Upper lobe of right lung (tissue), 1 donor: ENCODE results near the gene DLL4. TPM values are rescaled to one million over a fixed set of nuclear protein-coding genes. Genes with fewer than 3 reads are reported as not detected.

Experiments
- ATAC-seq: fragments of 200-7000 bp; cut with Tn5 transposase; one replicate; pipeline ENCODE4 v1.9.1; 2020; ENCODE audit warnings: mild to moderate bottlenecking, moderate library complexity
- DNase-seq: peaks from one replicate; pipeline ENCODE4 v3.0.0-alpha.2; 2020
- H3K27ac ChIP-seq: fragments of 200-600 bp; one replicate; pipeline ENCODE4 v1.8.0; 2022
- H3K27me3 ChIP-seq: fragments of 200-600 bp; one replicate; pipeline ENCODE4 v1.8.0; 2022; ENCODE audit warnings: mild to moderate bottlenecking
- H3K36me3 ChIP-seq: fragments of 200-600 bp; one replicate; pipeline ENCODE4 v1.8.0; 2022
- H3K4me1 ChIP-seq: fragments of 200-600 bp; one replicate; pipeline ENCODE4 v1.8.0; 2022
- H3K4me3 ChIP-seq: fragments of 200-600 bp; one replicate; pipeline ENCODE4 v1.8.0; 2022; ENCODE audit warnings: mild to moderate bottlenecking
- H3K9me3 ChIP-seq: fragments of 200-600 bp; one replicate; pipeline ENCODE4 v1.8.0; 2022
- intact Hi-C: fragments of 100-400 bp; cut with DNase I; formaldehyde crosslinking; loops from one replicate; pipeline ENCODE4 v1.11.0; 2022
- total RNA-seq: library from RNA; stranded (reverse); fragmentation: NEBNext Ultra II Directional; extraction: Animal tissue kit (Norgen Biotek cat#: 25700); gene quantifications from one replicate; pipeline ENCODE4 v1.2.1, GENCODE V29; 2021
- TF ChIP-seq, protein P1 (sequence below): fragments of 200-600 bp; IDR thresholded peaks from one replicate; pipeline ENCODE4 v1.8.0; 2022; ENCODE audit warnings: antibody characterized with exemption
- donor health status: DM: no; HTN: yes; CAD: no; lungs with severe emphysema.

DLL4 gene
- total RNA-seq, 1 donor from 2014 or later: 22.0 TPM

- Histone ChIP-seq H3K4me3 (peak overlapping the region; percentile 63), H3K27me3 (no peaks in the 10 kb centered on the region), H3K36me3 (no peaks in the 10 kb centered on the region), H3K9me3 (no peaks in the 10 kb centered on the region), H3K27ac (no peak overlapping the region), H3K4me1 (peaks cover 36% of the 10 kb centered on the region)
- TF ChIP-seq, protein P1, sequence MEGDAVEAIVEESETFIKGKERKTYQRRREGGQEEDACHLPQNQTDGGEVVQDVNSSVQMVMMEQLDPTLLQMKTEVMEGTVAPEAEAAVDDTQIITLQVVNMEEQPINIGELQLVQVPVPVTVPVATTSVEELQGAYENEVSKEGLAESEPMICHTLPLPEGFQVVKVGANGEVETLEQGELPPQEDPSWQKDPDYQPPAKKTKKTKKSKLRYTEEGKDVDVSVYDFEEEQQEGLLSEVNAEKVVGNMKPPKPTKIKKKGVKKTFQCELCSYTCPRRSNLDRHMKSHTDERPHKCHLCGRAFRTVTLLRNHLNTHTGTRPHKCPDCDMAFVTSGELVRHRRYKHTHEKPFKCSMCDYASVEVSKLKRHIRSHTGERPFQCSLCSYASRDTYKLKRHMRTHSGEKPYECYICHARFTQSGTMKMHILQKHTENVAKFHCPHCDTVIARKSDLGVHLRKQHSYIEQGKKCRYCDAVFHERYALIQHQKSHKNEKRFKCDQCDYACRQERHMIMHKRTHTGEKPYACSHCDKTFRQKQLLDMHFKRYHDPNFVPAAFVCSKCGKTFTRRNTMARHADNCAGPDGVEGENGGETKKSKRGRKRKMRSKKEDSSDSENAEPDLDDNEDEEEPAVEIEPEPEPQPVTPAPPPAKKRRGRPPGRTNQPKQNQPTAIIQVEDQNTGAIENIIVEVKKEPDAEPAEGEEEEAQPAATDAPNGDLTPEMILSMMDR: peak; percentile 41
- no peak for ATAC-seq
- intact Hi-C loops: no loop called here
- DNase-seq: no peak
These were observed 8.8 kb downstream of the DLL4 start for GRCh38 chr15:40937762-40938535.

GRCh38 chr15:40938536-40938870, 9.4 kb downstream of the DLL4 start:
- no peak for ATAC-seq
- no peaks in the 10 kb centered on the region for H3K27me3 ChIP-seq
- H3K9me3 ChIP-seq: no peaks in the 10 kb centered on the region
- H3K4me3 ChIP-seq: no peak overlapping the region
- H3K4me1 ChIP-seq: peaks cover 35% of the 10 kb centered on the region
- TF ChIP-seq, protein P1: no peak
- DNase-seq: no peak
- H3K36me3 ChIP-seq: no peaks in the 10 kb centered on the region
- H3K27ac ChIP-seq: peak overlapping the region; percentile 24
- intact Hi-C loops: no loop called here

DNA sequence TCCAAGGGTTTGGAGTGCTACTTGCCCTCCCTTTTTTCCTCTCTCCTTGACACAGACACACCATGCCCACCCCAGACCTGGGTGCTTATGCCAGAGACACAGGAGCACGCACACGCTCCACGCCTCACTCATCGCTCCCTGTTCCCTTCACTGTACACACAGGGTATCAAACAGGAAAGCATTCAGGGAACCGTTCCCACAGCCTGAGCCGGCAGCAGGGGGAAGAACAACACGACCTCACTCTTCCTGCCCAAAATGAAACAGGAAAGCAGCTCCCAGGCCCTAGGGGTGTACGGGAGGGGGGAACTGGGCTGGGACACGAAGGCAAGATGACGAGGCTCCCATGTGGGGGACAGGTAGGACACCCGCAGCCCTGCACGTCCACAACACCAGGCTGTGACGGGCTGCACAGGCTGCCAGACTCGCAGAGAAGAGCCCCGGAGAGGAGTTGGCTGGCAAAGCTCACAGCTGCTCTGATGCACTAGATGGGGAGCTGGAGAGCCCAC, 11.2 kb downstream of the DLL4 start:
- H3K27ac ChIP-seq: peak overlapping the region; percentile 90
- DNase-seq (no peak), ATAC-seq (peak; percentile 2)
- intact Hi-C loops: no loop called here
- TF ChIP-seq, protein P1: no peak
- no peaks in the 10 kb centered on the region for H3K36me3 ChIP-seq
- no peak overlapping the region for H3K4me3 ChIP-seq
- no peaks in the 10 kb centered on the region for H3K9me3 ChIP-seq
- H3K27me3 ChIP-seq: no peaks in the 10 kb centered on the region
- peaks cover 31% of the 10 kb centered on the region for H3K4me1 ChIP-seq

GRCh38 chr15:40941068-40941527, 12.0 kb downstream of the DLL4 start:
- H3K27ac ChIP-seq: peak overlapping the region; percentile 90
- H3K27me3 ChIP-seq: no peaks in the 10 kb centered on the region
- no peaks in the 10 kb centered on the region for H3K9me3 ChIP-seq
- intact Hi-C loops: no loop called here
- H3K4me1 ChIP-seq: peaks cover 31% of the 10 kb centered on the region
- DNase-seq: no peak
- peak overlapping the region; percentile 62 for H3K4me3 ChIP-seq
- ATAC-seq: no peak
- H3K36me3 ChIP-seq: no peaks in the 10 kb centered on the region
- TF ChIP-seq, protein P1: no peak

GRCh38 chr15:40941528-40942336, 12.6 kb downstream of the DLL4 start:
- Histone ChIP-seq H3K4me1 (peaks cover 31% of the 10 kb centered on the region), H3K4me3 (peak overlapping the region; percentile 62), H3K36me3 (no peaks in the 10 kb centered on the region), H3K27ac (peak overlapping the region; percentile 90), H3K27me3 (no peaks in the 10 kb centered on the region), H3K9me3 (no peaks in the 10 kb centered on the region)
- intact Hi-C loops: no loop called here
- peak; percentile 93 for DNase-seq
- peak; percentile 93 for ATAC-seq
- TF ChIP-seq, protein P1: peak; percentile 47
